Left ventricle myocardium inferior (tissue), 1 donor: ENCODE data around the gene PCYT1B. TPM values are rescaled to one million over a fixed set of nuclear protein-coding genes. Genes with fewer than 3 reads are reported as not detected.

Experiments
- DNase-seq: peaks from one replicate; pipeline ENCODE4 v3.0.0-alpha.2; 2020
- H3K27ac ChIP-seq: fragments of 200-600 bp; replicated peaks from 2 replicates; pipeline ENCODE4 v1.8.0; 2021
- H3K27me3 ChIP-seq: fragments of 200-600 bp; 2 replicates; pipeline ENCODE4 v1.8.0; 2021; ENCODE audit warnings: low read depth
- H3K36me3 ChIP-seq: fragments of 200-600 bp; 2 replicates; pipeline ENCODE4 v1.8.0; 2021
- H3K4me1 ChIP-seq: fragments of 200-600 bp; 2 replicates; pipeline ENCODE4 v1.8.0; 2021
- H3K4me3 ChIP-seq: fragments of 200-600 bp; 2 replicates; pipeline ENCODE4 v1.8.0; 2021; ENCODE audit warnings: mild to moderate bottlenecking, moderate library complexity
- H3K9me3 ChIP-seq: fragments of 200-600 bp; replicated peaks from 2 replicates; pipeline ENCODE4 v1.8.0; 2021
- CTCF ChIP-seq: fragments of 200-600 bp; IDR thresholded peaks from 2 replicates; pipeline ENCODE4 v1.8.0; 2021; ENCODE audit warnings: antibody characterized with exemption, mild to moderate bottlenecking, borderline replicate concordance
- intact Hi-C: fragments of 100-400 bp; cut with micrococcal nuclease; formaldehyde crosslinking; loops from one replicate; pipeline ENCODE4 v1.11.0; 2022
- total RNA-seq: library from RNA; stranded (reverse); fragmentation: NEBNext Ultra II Directional; extraction: Animal tissue kit (Norgen Biotek cat#: 25700); gene quantifications from one replicate; pipeline ENCODE4 v1.2.1, GENCODE V29; 2021
- donor health status: DM: no; HTN: yes; CAD: no; lungs with severe emphysema.

PCYT1B gene
- total RNA-seq, 1 donor from 2014 or later: 0.36 TPM

- Histone ChIP-seq H3K27me3 (no peaks in the 10 kb centered on the region), H3K9me3 (no peaks in the 10 kb centered on the region), H3K36me3 (no peaks in the 10 kb centered on the region), H3K4me3 (no peak overlapping the region), H3K27ac (no peak overlapping the region), H3K4me1 (no peaks in the 10 kb centered on the region)
- DNase-seq: no peak
- TF ChIP-seq CTCF: no peak
- intact Hi-C loops: no loop called here
Measured at GRCh38 chrX:24603191-24603590, 44.0 kb downstream of the PCYT1B start.

- no peaks in the 10 kb centered on the region for H3K4me1 ChIP-seq
- no peak for DNase-seq
- no peak for TF ChIP-seq CTCF
- no peaks in the 10 kb centered on the region for H3K36me3 ChIP-seq
- no peak overlapping the region for H3K4me3 ChIP-seq
- no peaks in the 10 kb centered on the region for H3K9me3 ChIP-seq
- intact Hi-C loops: no loop called here
- no peaks in the 10 kb centered on the region for H3K27me3 ChIP-seq
- no peak overlapping the region for H3K27ac ChIP-seq
Measured at GRCh38 chrX:24601858-24602257, 45.3 kb downstream of the PCYT1B start.

- no peaks in the 10 kb centered on the region for H3K36me3 ChIP-seq
- H3K9me3 ChIP-seq: no peaks in the 10 kb centered on the region
- H3K27ac ChIP-seq: no peak overlapping the region
- TF ChIP-seq CTCF: no peak
- no peaks in the 10 kb centered on the region for H3K27me3 ChIP-seq
- no peak for DNase-seq
- H3K4me3 ChIP-seq: no peak overlapping the region
- no peaks in the 10 kb centered on the region for H3K4me1 ChIP-seq
- intact Hi-C loops: no loop called here
Measured at GRCh38 chrX:24594501-24594900, 52.6 kb downstream of the PCYT1B start.

- no peaks in the 10 kb centered on the region for H3K4me1 ChIP-seq
- H3K9me3 ChIP-seq: no peaks in the 10 kb centered on the region
- intact Hi-C loops: no loop called here
- H3K36me3 ChIP-seq: no peaks in the 10 kb centered on the region
- H3K4me3 ChIP-seq: no peak overlapping the region
- TF ChIP-seq CTCF: no peak
- H3K27me3 ChIP-seq: no peaks in the 10 kb centered on the region
- H3K27ac ChIP-seq: no peak overlapping the region
- DNase-seq: no peak
Measured at GRCh38 chrX:24590111-24590510, 57.0 kb downstream of the PCYT1B start.

GRCh38 chrX:24577091-24577490, 70.1 kb downstream of the PCYT1B start:
- H3K4me1 ChIP-seq: no peaks in the 10 kb centered on the region
- no peaks in the 10 kb centered on the region for H3K9me3 ChIP-seq
- no peak overlapping the region for H3K4me3 ChIP-seq
- no peak for DNase-seq
- no peak for TF ChIP-seq CTCF
- no peak overlapping the region for H3K27ac ChIP-seq
- no peaks in the 10 kb centered on the region for H3K36me3 ChIP-seq
- no peaks in the 10 kb centered on the region for H3K27me3 ChIP-seq
- intact Hi-C loops: no loop called here

GRCh38 chrX:24575496-24575895, 71.7 kb downstream of the PCYT1B start:
- H3K9me3 ChIP-seq: no peaks in the 10 kb centered on the region
- H3K27me3 ChIP-seq: no peaks in the 10 kb centered on the region
- DNase-seq: no peak
- no peak overlapping the region for H3K4me3 ChIP-seq
- no peaks in the 10 kb centered on the region for H3K4me1 ChIP-seq
- no peak for TF ChIP-seq CTCF
- H3K27ac ChIP-seq: no peak overlapping the region
- no peaks in the 10 kb centered on the region for H3K36me3 ChIP-seq
- intact Hi-C loops: no loop called here
